HUES6 (cell line): Measurements from ENCODE around the gene KRTAP12-3.
"Not testable (repeated sequence)": the region's sequence is repeated elsewhere in the genome, so short reads cannot be mapped to it uniquely, and the experiment has no call there.

ENCODE experiments used
- H3K27ac ChIP-seq: 2 replicates; pipeline ENCODE4 v1.7.0; 2013; ENCODE audit warnings: low read depth, mild to moderate bottlenecking, low read length, inconsistent platforms
- H3K27me3 ChIP-seq: 2 replicates; pipeline ENCODE4 v1.6.1; 2013; ENCODE audit warnings: low read length; ENCODE audit not compliant: control insufficient read depth, insufficient read depth
- H3K36me3 ChIP-seq: 2 replicates; pipeline ENCODE4 v1.6.1; 2013; ENCODE audit warnings: low read length; ENCODE audit not compliant: control insufficient read depth, insufficient read depth
- H3K4me1 ChIP-seq: 2 replicates; pipeline ENCODE4 v1.6.1; 2013; ENCODE audit warnings: low read length; ENCODE audit not compliant: control insufficient read depth, insufficient read depth
- H3K4me3 ChIP-seq: 2 replicates; pipeline ENCODE4 v1.5.1; 2013; ENCODE audit warnings: low read depth, low read length
- H3K9ac ChIP-seq: one replicate; pipeline ENCODE4 v1.6.1; 2013; ENCODE audit warnings: mild to moderate bottlenecking, low read length
- H3K9me3 ChIP-seq: 2 replicates; pipeline ENCODE4 v1.6.1; 2013; ENCODE audit warnings: low read depth, low read length; ENCODE audit not compliant: control insufficient read depth, insufficient read depth

The KRTAP12-3 gene

GRCh38 chr21:44670642-44671432, 13.1 kb downstream of the KRTAP12-3 start:
- Histone ChIP-seq H3K4me3 (no peak overlapping the region), H3K9ac (no peak overlapping the region), H3K9me3 (peaks cover 37% of the 10 kb centered on the region), H3K4me1 (no peaks in the 10 kb centered on the region), H3K27ac (no peak overlapping the region), H3K27me3 (no peaks in the 10 kb centered on the region), H3K36me3 (no peaks in the 10 kb centered on the region)

- no peak overlapping the region for H3K27ac ChIP-seq
- no peak overlapping the region for H3K9ac ChIP-seq
- no peaks in the 10 kb centered on the region for H3K4me1 ChIP-seq
- H3K9me3 ChIP-seq, result peaks cover 40% of the 10 kb centered on the region
- no peak overlapping the region for H3K4me3 ChIP-seq
- no peaks in the 10 kb centered on the region for H3K36me3 ChIP-seq
- no peaks in the 10 kb centered on the region for H3K27me3 ChIP-seq
These were observed 14.2 kb downstream of the KRTAP12-3 start for GRCh38 chr21:44671911-44672310.

GRCh38 chr21:44677881-44678280, 20.1 kb downstream of the KRTAP12-3 start:
- Histone ChIP-seq H3K9me3 (peaks cover 10% of the 10 kb centered on the region; the same call in 1 of the 2 replicates), H3K27me3 (no peaks in the 10 kb centered on the region), H3K9ac (no peak overlapping the region), H3K27ac (no peak overlapping the region), H3K4me1 (peaks cover 3% of the 10 kb centered on the region; the same call in 1 of the 2 replicates), H3K36me3 (no peaks in the 10 kb centered on the region), H3K4me3 (no peak overlapping the region)

GRCh38 chr21:44681152-44681551, 23.4 kb downstream of the KRTAP12-3 start:
- Histone ChIP-seq H3K27ac (no peak overlapping the region), H3K27me3 (no peaks in the 10 kb centered on the region), H3K9ac (no peak overlapping the region), H3K4me1 (peaks cover 3% of the 10 kb centered on the region; the same call in 1 of the 2 replicates), H3K36me3 (no peaks in the 10 kb centered on the region), H3K9me3 (peaks cover 3% of the 10 kb centered on the region; the same call in 1 of the 2 replicates), H3K4me3 (no peak overlapping the region)

- no peak within 1 kb of the TSS for H3K4me3 ChIP-seq
- H3K9me3 ChIP-seq, result no peaks in the 10 kb centered on the region
- no peaks in the 10 kb centered on the region for H3K27me3 ChIP-seq
- H3K27ac ChIP-seq, result no peak within 1 kb of the TSS
- peaks cover 9% of the 10 kb centered on the region for H3K4me1 ChIP-seq
- no peak within 1 kb of the TSS for H3K9ac ChIP-seq
- no peaks in the 10 kb centered on the region for H3K36me3 ChIP-seq
These were observed 24.3 kb downstream of the KRTAP12-3 start, which contains the start of gene KRTAP12-1 for GRCh38 chr21:44681861-44682579. Gene KRTAP12-1 (minus strand): TSS chr21:44682163. CDS start chr21:44682123, 40 bp downstream.

GRCh38 chr21:44682580-44683151, 24.9 kb downstream of the KRTAP12-3 start:
- no peak overlapping the region for H3K27ac ChIP-seq
- H3K4me3 ChIP-seq, result no peak overlapping the region
- no peaks in the 10 kb centered on the region for H3K27me3 ChIP-seq
- H3K4me1 ChIP-seq, result peaks cover 16% of the 10 kb centered on the region
- no peaks in the 10 kb centered on the region for H3K9me3 ChIP-seq
- no peak overlapping the region for H3K9ac ChIP-seq
- H3K36me3 ChIP-seq, result no peaks in the 10 kb centered on the region

- H3K4me3 ChIP-seq, result no peak overlapping the region
- no peaks in the 10 kb centered on the region for H3K27me3 ChIP-seq
- H3K27ac ChIP-seq, result no peak overlapping the region
- peaks cover 17% of the 10 kb centered on the region for H3K4me1 ChIP-seq
- no peaks in the 10 kb centered on the region for H3K9me3 ChIP-seq
- no peak overlapping the region for H3K9ac ChIP-seq
- H3K36me3 ChIP-seq, result no peaks in the 10 kb centered on the region
These were observed 26.3 kb downstream of the KRTAP12-3 start for GRCh38 chr21:44684077-44684476.

- Histone ChIP-seq H3K27ac (no peak overlapping the region), H3K27me3 (no peaks in the 10 kb centered on the region), H3K36me3 (no peaks in the 10 kb centered on the region), H3K4me1 (peaks cover 17% of the 10 kb centered on the region), H3K9ac (no peak overlapping the region), H3K9me3 (no peaks in the 10 kb centered on the region), H3K4me3 (no peak overlapping the region)
These were observed 26.8 kb downstream of the KRTAP12-3 start for GRCh38 chr21:44684483-44684882.

- not testable (repeated sequence) for H3K27ac ChIP-seq, H3K27me3 ChIP-seq, H3K4me3 ChIP-seq, H3K9me3 ChIP-seq, H3K36me3 ChIP-seq, H3K9ac ChIP-seq
- peaks cover 17% of the 10 kb centered on the region for H3K4me1 ChIP-seq
These were observed 27.3 kb downstream of the KRTAP12-3 start for GRCh38 chr21:44685050-44685449.

- peaks cover 17% of the 10 kb centered on the region for H3K4me1 ChIP-seq
- H3K36me3 ChIP-seq, result no peaks in the 10 kb centered on the region
- no peaks in the 10 kb centered on the region for H3K27me3 ChIP-seq
- H3K27ac ChIP-seq, result no peak overlapping the region
- H3K9ac ChIP-seq, result no peak overlapping the region
- H3K4me3 ChIP-seq, result no peak overlapping the region
- H3K9me3 ChIP-seq, result no peaks in the 10 kb centered on the region
These were observed 28.5 kb downstream of the KRTAP12-3 start for GRCh38 chr21:44686000-44686781.
